Measurements from ENCODE around the gene A2ML1.

DNA sequence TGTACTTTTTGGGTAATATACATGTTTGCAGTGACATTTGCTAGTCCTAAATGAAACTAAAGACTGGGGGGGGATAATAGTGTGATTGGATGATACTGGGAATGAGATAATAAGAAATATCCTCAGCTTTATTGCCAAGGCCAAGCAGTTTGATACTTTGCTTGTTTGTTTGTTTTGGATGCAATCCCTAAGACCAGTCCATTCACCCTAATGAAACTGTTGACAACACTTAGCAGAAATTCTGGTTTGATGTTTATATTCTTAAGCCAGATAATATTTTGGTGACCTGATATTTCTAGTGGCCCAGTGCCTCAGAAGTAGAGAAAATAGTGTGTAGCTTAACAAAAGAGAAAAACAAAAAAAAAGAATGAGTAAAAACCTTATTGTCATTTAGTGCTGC, 93.7 kb downstream of the A2ML1 start:
- TF ChIP-seq, protein P1, sequence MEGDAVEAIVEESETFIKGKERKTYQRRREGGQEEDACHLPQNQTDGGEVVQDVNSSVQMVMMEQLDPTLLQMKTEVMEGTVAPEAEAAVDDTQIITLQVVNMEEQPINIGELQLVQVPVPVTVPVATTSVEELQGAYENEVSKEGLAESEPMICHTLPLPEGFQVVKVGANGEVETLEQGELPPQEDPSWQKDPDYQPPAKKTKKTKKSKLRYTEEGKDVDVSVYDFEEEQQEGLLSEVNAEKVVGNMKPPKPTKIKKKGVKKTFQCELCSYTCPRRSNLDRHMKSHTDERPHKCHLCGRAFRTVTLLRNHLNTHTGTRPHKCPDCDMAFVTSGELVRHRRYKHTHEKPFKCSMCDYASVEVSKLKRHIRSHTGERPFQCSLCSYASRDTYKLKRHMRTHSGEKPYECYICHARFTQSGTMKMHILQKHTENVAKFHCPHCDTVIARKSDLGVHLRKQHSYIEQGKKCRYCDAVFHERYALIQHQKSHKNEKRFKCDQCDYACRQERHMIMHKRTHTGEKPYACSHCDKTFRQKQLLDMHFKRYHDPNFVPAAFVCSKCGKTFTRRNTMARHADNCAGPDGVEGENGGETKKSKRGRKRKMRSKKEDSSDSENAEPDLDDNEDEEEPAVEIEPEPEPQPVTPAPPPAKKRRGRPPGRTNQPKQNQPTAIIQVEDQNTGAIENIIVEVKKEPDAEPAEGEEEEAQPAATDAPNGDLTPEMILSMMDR (IDR thresholded peaks at IDR 0.05), result no peak
- TF ChIP-seq POLR2A (IDR thresholded peaks at IDR 0.05), result no peak
